ENCODE measurements around the gene BRCC3.

BRCC3 gene

DNA sequence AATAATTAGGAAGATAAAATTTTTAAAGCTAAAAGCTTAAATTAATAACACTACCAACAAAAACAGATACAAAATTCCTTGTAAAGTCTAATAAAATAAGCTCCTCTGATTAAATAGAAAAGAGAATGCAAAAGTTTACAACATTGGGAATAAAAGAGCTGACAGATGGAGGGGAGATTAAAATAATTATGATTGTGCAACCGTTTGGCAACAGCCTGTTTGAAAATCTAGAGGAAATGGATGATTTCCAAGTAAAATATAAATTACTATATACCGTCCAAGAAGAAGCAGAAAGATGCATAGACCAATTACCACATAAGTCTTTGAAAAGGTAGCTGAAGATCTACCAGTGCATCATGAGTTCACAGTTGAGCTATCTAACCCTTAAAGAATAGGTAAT, 98.6 kb downstream of the BRCC3 start:
- no peak overlapping the region for H3K4me3 ChIP-seq (ENCODE audit: control insufficient read depth, low read depth, low read length)
- TF ChIP-seq, protein P1, sequence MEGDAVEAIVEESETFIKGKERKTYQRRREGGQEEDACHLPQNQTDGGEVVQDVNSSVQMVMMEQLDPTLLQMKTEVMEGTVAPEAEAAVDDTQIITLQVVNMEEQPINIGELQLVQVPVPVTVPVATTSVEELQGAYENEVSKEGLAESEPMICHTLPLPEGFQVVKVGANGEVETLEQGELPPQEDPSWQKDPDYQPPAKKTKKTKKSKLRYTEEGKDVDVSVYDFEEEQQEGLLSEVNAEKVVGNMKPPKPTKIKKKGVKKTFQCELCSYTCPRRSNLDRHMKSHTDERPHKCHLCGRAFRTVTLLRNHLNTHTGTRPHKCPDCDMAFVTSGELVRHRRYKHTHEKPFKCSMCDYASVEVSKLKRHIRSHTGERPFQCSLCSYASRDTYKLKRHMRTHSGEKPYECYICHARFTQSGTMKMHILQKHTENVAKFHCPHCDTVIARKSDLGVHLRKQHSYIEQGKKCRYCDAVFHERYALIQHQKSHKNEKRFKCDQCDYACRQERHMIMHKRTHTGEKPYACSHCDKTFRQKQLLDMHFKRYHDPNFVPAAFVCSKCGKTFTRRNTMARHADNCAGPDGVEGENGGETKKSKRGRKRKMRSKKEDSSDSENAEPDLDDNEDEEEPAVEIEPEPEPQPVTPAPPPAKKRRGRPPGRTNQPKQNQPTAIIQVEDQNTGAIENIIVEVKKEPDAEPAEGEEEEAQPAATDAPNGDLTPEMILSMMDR (conservative IDR thresholded peaks at IDR 0.05; ENCODE audit: control insufficient read depth, insufficient read depth, low read depth, low read length): no peak
- no peak for DNase-seq (ENCODE audit: low read depth)

Measured in fibroblast of mammary gland (primary cell).